WI38 (cell line): Measurements from ENCODE around the gene LRRC53.

ENCODE experiments used
- H3K4me3 ChIP-seq: 2 replicates; pipeline ENCODE4 v1.5.1; 2011; ENCODE audit warnings: low read depth, mild to moderate bottlenecking, control low read depth, low read length
- TF ChIP-seq, protein P1 (sequence below): IDR thresholded peaks from 2 replicates; pipeline ENCODE4 v1.5.1; 2012; ENCODE audit warnings: low read depth, mild to moderate bottlenecking, control low read depth, low read length

LRRC53 gene

DNA sequence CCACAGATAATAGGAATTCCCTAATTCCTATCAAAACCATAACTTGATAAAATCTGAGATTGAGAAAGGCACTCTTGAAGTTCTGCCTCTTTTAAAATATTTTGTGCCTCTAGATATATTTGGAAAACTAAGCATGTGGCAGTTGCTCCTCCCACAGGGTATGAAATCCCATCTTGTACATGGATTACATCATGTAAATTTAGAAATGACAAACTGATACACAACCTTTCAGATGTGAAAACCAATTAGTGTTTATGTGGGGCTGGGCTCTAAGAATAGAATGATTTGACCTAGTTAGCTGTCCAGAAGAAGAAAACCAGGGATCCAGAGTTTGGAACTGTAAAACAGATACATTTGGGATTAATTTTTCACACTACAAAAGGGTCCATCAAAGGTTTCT is 15.7 kb downstream of the LRRC53 start:
- H3K4me3 ChIP-seq = no peak overlapping the region
- TF ChIP-seq, protein P1, sequence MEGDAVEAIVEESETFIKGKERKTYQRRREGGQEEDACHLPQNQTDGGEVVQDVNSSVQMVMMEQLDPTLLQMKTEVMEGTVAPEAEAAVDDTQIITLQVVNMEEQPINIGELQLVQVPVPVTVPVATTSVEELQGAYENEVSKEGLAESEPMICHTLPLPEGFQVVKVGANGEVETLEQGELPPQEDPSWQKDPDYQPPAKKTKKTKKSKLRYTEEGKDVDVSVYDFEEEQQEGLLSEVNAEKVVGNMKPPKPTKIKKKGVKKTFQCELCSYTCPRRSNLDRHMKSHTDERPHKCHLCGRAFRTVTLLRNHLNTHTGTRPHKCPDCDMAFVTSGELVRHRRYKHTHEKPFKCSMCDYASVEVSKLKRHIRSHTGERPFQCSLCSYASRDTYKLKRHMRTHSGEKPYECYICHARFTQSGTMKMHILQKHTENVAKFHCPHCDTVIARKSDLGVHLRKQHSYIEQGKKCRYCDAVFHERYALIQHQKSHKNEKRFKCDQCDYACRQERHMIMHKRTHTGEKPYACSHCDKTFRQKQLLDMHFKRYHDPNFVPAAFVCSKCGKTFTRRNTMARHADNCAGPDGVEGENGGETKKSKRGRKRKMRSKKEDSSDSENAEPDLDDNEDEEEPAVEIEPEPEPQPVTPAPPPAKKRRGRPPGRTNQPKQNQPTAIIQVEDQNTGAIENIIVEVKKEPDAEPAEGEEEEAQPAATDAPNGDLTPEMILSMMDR = no peak

DNA sequence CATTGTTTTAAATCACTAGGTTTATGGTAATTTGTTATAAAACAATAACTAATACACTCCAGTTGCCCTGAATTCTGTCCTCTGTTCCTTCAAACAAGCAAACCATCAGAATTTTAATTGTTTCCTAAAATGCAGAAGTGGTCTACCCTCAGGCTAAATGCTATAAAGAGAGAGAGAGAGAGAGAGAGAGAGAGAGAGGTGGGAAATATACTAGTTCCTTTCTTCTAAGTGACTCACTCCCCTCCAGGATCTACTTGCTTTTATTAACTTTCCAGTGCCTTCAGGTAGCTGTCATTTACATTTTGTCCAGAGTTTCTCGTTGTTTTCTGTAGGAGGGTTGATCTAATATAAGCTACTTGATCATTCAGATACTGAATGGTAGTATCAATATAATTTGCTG is 26.4 kb downstream of the LRRC53 start:
- TF ChIP-seq, protein P1 = no peak
- no peak overlapping the region for H3K4me3 ChIP-seq

DNA sequence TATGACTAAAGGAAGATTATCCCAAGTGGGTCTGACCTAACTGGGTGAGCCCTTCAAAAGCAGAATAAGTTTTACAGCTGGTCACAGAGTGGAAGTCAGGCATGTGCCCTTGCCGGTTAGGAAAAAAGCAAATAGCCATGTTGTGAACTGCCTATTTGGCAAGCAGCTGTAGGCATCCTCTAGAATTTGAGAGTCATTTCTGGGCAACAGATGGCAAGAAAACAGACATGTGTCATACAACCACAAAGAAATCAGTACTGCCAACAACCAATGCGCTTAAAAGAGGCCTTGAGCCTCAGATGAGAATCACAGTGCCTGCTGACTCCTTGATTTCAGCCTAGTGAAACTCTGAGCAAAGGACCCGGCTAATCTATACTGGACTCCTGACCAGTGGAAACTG is 26.8 kb downstream of the LRRC53 start:
- no peak overlapping the region for H3K4me3 ChIP-seq
- TF ChIP-seq, protein P1 = no peak

DNA sequence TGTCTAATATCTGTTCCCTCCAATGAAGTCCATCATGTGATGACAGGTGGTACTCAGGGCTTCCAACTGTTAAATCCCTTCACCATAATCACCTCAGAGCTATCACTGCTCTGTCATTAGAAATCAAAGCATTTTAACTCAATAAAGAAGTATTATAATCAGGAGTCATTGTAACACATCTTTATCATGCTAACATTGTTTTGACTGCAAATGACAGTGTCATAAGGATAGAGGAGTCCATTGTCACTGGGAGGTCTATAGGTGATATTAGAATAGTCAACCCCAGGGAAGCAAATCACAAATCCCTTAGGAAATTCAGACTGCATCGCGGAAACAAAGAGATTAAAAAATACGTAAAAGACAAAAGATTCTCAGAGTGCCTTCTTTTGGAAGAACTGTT is 30.8 kb downstream of the LRRC53 start:
- TF ChIP-seq, protein P1 = no peak
- H3K4me3 ChIP-seq = no peak overlapping the region

DNA sequence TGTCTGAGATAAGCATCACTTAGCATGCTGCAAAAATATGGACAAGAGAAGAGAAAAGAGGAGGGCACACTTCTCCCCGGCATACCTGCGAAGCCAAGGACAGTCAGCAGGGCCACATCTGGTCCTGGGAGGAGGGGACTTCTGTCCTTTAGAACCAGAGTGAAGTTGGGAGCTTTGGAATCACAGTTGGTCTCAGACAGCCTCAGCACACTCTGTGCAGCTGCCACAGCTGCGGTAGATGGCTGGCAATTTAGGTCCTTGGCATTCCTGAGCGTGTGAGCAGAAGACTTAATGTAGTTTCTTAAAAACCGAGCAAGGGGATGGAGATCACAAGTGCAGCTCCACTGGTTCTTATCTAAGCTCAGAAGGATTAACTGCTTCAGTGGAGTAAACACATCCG is 32.3 kb downstream of the LRRC53 start:
- H3K4me3 ChIP-seq = no peak overlapping the region
- TF ChIP-seq, protein P1 = no peak

DNA sequence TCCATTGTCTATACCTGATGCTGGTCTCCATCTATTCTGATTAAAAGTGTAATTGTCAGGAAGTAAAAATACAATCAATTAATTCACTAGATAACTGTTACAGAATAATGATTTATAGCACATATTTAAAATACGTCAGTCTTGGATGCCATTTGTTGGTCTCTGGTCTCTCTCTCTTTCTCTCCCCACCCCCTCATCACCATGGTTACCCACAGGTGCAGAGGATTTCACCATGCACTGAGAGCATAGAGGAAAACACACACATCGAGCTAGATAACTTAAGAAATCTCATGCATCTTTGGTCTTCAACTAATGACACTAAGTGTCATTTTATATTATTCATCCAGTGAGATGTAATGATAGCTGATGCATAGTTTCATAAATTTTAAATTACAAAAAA is 33.4 kb downstream of the LRRC53 start:
- no peak overlapping the region for H3K4me3 ChIP-seq
- TF ChIP-seq, protein P1 = no peak

DNA sequence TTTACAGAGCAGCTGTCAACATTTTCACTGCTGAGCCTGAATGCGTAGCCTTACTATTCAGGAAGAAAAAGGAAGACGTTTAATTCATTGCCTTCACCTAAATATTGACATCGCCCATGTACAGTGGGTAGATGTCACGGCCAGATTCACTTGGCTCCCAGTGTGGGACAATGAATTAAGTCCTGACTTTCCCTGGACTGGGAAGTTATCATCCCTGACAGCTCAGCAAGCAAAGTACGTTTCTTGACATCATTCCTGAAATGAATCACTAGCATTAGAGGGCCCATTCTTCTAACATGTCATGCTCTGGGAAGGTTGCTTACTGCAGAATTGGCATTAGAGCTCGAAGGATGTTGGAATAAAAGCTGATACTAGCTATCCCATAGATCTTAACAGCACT is 37.8 kb downstream of the LRRC53 start:
- TF ChIP-seq, protein P1 = no peak
- no peak overlapping the region for H3K4me3 ChIP-seq
